SHP77 treated with DMSO at 0.1 percent for 48 hours (cell line): ENCODE data around the gene ADARB1.

Source experiments
- DNase-seq: peaks from one replicate; lab custom pipeline; 2025; lab: John Stamatoyannopoulos, UW

ADARB1 gene

GRCh38 chr21:45203983-45204382 is 129.6 kb downstream of the ADARB1 start:
- no peak for DNase-seq

GRCh38 chr21:45204395-45204794 is 130.0 kb downstream of the ADARB1 start:
- DNase-seq: no peak

- no peak for DNase-seq
Observed at GRCh38 chr21:45207839-45208626, 133.7 kb downstream of the ADARB1 start.

GRCh38 chr21:45208627-45208951 is 134.2 kb downstream of the ADARB1 start:
- DNase-seq: no peak

GRCh38 chr21:45209046-45209445 is 134.7 kb downstream of the ADARB1 start:
- DNase-seq: no peak

- no peak for DNase-seq
Observed at GRCh38 chr21:45209685-45210284, 135.4 kb downstream of the ADARB1 start.

GRCh38 chr21:45210461-45210983 is 136.1 kb downstream of the ADARB1 start:
- no peak for DNase-seq

GRCh38 chr21:45211661-45212060 is 137.3 kb downstream of the ADARB1 start:
- DNase-seq: no peak

- no peak for DNase-seq
Observed at GRCh38 chr21:45213392-45213791, 139.0 kb downstream of the ADARB1 start.

GRCh38 chr21:45215213-45215612 is 140.8 kb downstream of the ADARB1 start:
- DNase-seq: no peak

- no peak for DNase-seq
Observed at GRCh38 chr21:45217010-45217409, 142.6 kb downstream of the ADARB1 start.

GRCh38 chr21:45219517-45219916 is 145.1 kb downstream of the ADARB1 start:
- DNase-seq: no peak

GRCh38 chr21:45220071-45220481 is 145.7 kb downstream of the ADARB1 start:
- no peak for DNase-seq

GRCh38 chr21:45220714-45221490 is 146.5 kb downstream of the ADARB1 start:
- no peak for DNase-seq

- DNase-seq: no peak
Observed at GRCh38 chr21:45222001-45222400, 147.6 kb downstream of the ADARB1 start.

- no peak for DNase-seq
Observed at GRCh38 chr21:45223236-45224185, 149.1 kb downstream of the ADARB1 start.

- no peak for DNase-seq
Observed at GRCh38 chr21:45224189-45224938, 150.0 kb downstream of the ADARB1 start.

GRCh38 chr21:45225041-45225740 is 150.8 kb downstream of the ADARB1 start:
- no peak for DNase-seq

GRCh38 chr21:45225741-45226327 is 151.5 kb downstream of the ADARB1 start:
- no peak for DNase-seq
